GM18951 (cell line): ENCODE measurements around the gene CLSTN2.

ENCODE experiments used
- POLR2A ChIP-seq: IDR thresholded peaks from 4 replicates; pipeline ENCODE4 v1.6.1; 2011; ENCODE audit warnings: mild to moderate bottlenecking; ENCODE audit not compliant: insufficient read length, insufficient read depth; ENCODE audit errors: extremely low read depth
- in situ Hi-C: fragments of 300-500 bp; cut with MboI; formaldehyde crosslinking; loops from one replicate; pipeline ENCODE4 v1.12.0; 2022; ENCODE audit warnings: low sequenced_read_pairs, mixed read lengths, inconsistent platforms; ENCODE audit not compliant: unreplicated experiment

Gene CLSTN2

DNA sequence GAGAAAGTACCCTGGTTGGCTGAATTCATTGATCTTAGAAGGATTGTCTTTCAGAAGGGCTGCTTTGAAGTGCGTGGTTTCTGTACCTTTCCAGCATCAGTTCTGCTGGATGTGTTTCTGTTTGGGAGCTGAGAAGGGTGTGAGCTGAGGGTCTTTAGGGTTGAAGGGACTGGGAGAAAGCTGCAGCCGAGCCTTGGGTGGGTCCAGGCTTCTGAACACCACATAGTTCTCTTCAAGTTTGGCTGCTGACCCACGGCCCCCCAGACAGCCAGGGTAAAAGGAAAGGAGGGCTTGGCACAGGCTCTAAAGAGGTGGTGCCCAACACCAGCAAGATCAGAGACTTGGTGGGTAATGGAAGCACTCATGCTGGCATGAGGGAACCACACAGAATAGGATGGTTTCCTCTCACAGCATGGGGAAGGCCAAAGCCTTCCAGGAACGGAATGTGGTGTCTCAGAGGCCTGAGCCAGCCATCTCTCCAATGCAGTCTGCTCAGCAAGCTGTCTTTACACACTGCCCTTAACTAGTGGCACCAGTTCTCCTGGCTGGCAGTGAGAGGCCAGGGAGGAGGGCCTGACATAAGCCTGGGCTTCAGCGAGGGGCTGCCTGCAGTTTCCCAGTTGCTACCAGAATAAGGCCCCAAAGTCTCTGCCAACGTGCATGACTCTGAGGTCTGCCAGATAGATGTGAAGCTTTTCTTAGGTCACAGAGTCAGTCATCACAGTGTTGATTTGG is 503.9 kb downstream of the CLSTN2 start:
- in situ Hi-C loops, result no loop called here
- no peak for TF ChIP-seq POLR2A

DNA sequence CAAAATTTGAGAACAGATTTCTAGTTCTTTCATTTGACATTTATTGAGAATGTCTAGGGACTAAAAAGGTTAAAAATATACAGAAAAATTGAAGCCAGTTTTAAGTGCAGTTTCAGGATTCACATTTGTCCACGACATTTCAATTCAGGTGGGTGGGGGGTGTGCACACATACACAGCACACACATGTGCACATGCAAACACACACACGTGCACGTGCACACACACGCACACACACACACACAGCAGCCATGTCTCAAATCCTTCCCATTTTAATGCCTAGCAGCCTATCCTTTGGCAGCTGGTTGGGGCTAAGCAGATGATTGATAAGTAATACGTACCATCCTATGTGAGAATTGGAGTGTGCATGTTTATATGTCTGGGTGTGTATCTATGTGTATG is 504.5 kb downstream of the CLSTN2 start:
- in situ Hi-C loops, result no loop called here
- TF ChIP-seq POLR2A, result no peak

DNA sequence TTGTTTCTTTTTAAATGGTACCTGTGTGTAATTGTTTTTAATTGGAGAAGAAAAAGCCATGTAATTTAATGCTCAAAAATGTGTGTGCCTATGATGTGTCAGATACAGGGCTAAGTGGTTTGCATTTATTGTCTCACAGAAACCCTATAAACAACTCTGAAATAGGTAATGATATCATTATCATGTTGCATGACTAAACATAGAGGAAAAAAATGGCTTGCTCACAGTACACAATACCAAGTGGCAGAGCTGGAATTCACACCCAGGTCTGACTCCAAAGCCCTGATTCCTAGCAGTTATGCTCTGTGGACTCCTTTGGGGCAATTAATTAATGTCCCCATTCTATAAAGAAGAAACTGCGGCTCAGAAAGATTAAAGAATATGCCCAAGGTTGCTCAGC is 505.5 kb downstream of the CLSTN2 start:
- in situ Hi-C loops, result no loop called here
- TF ChIP-seq POLR2A, result no peak

DNA sequence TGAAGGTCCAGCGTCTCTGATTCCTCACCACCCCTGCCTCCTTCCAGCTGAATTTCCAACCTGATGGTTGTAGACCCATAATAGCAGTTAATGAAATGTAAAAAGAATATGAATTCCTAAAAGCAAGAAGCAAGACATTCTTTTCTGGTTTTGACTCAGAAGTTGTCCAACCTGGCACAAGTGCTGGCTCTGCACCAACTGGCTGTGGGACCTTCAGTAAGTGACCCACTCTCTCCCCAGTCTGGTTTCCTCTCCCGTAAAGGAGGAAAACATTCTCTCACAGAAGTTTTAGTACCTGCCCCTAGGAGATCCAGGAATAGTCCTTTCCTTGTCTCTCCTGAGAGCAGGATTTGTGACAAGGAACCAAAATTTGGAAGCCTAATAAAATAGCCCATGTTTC is 506.0 kb downstream of the CLSTN2 start:
- in situ Hi-C loops, result no loop called here

DNA sequence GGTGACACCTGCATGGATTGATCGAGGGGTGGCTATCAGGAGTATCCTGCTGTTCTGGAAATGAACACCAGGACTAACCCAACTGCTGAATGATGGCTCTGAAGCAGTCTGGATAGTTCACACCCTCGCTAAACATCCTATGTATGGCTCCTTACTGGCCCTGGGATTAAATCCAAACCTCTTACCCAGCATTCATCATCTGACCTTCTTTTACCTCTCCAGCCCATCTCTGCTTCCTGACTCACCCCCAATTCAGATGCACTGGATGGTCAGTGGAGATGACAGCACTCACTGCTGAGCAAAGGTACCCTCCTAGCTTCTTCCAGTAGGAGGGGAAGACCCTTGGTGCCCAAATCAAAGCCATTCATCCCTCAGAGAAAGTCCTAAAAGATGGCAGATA is 507.6 kb downstream of the CLSTN2 start:
- no peak for TF ChIP-seq POLR2A
- in situ Hi-C loops, result no loop called here

More for the DNA sequence above, 506.0 kb downstream of the CLSTN2 start:
- TF ChIP-seq POLR2A, result no peak

DNA sequence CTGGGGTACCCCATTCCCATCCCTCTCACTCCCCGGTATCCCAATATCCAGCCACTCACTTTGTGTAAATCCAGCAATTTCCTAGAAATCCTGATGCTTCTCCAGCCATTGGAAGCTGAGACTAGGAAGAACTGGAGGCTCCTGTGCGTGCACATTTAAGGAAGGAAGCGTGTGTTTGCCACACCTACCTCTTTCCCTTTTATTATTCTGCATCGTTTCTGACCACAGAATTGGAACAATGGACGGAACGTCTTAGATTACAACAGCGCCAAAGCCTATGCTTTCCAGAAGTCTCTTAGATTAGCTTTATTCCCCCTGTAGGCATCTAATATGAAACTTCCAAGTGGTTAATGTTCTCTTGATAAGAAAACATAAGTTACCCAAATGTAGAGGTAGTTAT is 508.1 kb downstream of the CLSTN2 start:
- in situ Hi-C loops, result no loop called here
- no peak for TF ChIP-seq POLR2A

DNA sequence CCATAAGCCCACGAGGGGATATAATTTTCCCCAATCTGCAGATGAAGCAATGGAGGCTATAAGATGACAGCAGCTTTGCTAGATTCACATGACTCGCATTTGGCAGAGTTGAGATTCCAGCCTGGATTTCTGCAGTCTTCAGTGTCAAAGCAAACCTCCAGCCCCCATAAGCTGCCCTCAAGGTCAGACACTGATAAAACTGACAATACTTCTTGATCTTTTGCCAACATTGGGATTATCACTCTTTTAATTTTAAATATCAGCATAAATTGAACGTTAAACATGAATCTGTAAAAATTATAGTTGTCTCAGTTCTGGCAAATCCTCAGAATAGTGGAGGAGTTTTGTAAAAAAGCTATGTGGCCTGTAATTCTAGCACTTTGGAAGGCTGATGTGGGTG is 508.8 kb downstream of the CLSTN2 start:
- in situ Hi-C loops, result no loop called here
- TF ChIP-seq POLR2A, result no peak

DNA sequence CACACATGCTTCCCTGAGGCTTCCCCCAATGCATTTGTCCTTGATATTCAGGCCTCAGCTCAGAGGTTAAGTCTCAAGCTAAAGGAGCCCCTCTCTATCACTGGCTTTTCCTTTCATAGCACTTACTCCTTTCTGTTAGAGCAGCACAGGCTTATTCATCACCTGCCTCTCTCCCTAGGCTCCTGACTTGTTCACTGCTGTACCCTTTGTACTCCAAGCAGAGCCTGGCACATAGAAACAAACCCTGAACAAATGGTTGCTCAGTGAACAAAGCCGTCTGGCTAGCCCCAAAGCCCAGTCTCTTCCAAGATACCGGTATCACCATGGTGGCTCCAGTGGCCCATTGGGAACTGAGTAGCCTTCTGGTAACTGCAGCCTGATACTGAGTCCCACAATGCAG is 511.7 kb downstream of the CLSTN2 start:
- TF ChIP-seq POLR2A, result no peak
- in situ Hi-C loops, result no loop called here

DNA sequence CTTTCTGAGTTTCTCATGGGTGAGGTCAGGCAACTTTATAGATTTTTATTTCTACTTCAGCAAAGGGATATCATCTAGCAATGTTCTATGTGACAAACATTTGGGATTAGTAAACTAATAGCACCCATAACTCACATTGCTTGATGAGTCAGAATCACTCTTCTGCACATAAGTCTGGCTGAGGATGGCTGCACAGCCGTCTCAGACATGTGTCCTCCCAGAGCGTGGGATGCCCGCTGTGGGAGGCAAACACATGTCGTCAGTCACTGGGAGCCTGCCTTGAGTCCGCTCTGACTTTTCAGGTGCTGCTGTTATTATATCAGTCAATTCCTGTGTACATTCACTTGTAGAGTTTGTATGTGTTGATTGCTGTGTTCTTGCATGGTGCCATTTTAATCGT is 512.2 kb downstream of the CLSTN2 start:
- in situ Hi-C loops, result no loop called here
- no peak for TF ChIP-seq POLR2A

DNA sequence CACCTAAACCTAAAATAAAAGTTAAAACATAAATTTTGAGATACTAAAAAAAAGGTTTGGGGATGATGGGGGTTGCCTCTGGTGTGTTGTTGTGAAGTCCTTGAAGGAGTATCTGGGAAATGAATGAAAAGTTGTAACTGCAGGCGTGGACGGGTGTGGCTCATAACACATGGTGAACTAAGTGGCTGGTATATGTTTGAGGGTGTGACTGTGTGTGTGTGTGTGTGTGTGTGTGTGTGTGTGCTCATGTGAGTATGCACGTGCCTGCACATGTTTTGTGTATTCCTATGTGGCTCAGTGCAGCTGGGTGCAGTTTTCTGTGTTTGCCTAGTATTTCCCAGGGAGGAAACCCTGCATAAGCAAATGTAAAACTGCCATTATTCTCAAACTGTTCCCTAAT is 513.0 kb downstream of the CLSTN2 start:
- no peak for TF ChIP-seq POLR2A
- in situ Hi-C loops, result no loop called here

DNA sequence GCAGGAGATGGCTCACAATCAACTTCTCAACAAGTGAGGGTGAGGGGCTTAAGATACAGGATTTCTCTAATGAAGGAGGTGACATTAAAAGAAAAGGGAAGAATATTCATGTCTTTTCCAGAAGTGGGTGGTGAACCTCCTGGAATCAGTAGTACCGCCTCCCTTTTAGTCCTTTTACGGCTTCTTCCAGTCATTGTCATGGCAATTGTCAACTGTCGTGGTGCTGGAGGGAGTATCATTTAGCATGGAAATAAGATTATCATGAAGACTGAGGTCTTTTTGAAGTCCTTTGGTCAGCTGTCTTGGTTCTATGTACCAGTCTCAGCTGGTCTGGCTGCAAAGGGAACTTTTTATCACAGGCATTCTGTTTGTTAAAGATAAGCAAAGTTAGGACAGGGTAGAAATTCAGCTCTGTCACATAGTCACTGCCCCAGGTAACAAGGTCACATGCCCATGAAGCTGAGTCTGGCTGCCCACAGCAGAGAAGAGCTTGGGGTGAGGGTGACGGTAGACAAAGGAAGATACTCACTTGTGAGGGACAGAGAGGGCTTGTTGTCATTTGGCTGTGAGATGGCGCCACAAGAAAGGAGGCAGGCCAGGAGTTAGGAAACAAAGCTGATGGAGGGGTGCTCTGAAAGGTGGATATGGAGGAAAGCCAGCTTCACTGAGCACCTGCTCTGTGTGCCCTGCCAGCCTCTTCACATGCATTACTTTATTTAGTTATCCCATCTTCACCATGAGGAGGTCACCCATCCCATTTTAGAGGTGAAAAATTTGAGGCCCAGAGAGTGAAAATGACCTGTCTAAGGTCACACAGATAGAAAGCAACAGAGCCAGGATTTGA is 514.6 kb downstream of the CLSTN2 start:
- in situ Hi-C loops, result no loop called here
- TF ChIP-seq POLR2A, result no peak

DNA sequence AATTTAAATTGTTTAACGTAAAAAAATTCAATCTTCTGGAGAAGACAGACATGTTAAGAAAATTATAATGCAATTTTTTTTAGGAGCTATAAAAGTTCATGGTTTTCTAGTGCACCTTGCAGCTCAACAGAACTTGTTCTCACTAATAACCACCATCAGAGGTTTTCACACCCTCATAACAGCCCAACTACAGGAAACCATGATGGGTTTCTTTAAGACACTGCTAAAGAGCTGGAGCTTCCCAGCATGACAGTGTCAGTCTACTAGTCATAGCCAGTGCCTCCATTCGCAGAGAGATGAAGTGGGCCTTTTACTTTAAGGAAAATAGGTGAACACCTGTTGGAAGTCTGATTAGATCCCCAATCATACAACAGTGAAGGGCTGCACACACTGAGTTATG is 518.8 kb downstream of the CLSTN2 start:
- no peak for TF ChIP-seq POLR2A
- in situ Hi-C loops, result no loop called here

DNA sequence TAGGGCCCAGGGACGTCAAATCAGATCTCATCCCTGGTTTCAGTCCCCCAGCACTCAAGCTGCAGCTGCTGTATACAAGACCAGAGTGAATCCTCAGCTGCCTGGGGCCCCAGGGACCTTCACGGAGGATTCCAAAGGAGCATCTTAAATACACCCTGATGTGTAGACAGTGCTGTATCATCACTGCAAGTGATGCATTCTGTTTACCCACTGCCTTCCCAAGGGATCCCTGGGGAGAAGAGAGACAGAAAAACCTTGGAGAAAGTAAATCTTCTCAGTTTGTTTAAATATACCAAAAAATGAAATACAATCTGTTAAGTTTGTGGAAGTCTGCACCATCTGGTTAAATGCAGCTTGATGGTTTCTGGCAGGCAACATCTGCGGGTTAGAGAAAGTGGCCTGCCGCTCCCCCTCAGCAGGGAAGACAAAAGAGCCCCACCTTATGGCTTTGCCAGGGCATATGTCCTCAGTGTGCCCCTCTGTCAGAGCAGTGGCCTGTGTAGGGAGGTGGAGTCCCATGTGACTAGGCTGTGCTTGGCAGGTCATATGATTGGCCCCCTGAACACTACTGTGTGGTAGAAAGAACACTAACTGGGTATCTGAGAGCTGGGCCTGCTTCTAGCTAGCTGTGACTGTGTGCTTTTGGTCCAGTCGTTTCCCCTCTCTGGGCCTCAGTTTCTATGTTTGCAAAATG is 520.7 kb downstream of the CLSTN2 start:
- in situ Hi-C loops, result no loop called here
- no peak for TF ChIP-seq POLR2A
